OCI-LY7 (cell line): ENCODE data around the gene KCNK13.

ENCODE experiments used
- CTCF ChIP-seq: fragments of 200-600 bp; sonication (generic); conservative IDR thresholded peaks from 2 replicates; pipeline ENCODE4 v1.5.1; 2014; ENCODE audit warnings: mild to moderate bottlenecking, antibody characterized with exemption, low read length, moderate library complexity, mixed read lengths
- EZH2phosphoT487 ChIP-seq: fragments of 200-600 bp; sonication (generic); IDR thresholded peaks from 2 replicates; pipeline ENCODE4 v1.6.1; 2018; ENCODE audit warnings: low read depth, borderline replicate concordance, mild to moderate bottlenecking, mixed run types, antibody characterized with exemption, low read length, moderate library complexity, mixed read lengths

DNA sequence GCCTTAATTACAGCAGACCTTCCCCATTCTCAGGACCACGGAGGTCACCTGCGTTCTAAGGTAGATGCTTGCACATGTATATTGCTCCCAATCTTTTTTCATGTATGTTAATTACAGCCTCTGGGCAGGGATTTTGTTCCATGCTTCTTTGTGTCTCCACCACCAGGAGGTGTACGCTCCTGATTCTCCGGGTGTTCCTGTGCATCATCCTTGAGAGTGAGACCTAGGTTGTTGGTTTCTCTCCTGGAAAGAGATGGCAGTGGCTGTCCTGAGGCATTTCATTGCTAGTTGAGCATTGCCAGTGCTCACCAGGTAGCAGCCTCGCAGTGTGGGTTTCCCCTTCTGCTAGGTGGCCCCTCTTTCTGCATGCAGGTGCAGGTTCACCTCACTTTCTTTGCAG, 52.8 kb downstream of the KCNK13 start:
- TF ChIP-seq CTCF: no peak
- TF ChIP-seq EZH2phosphoT487: no peak
